AG08396 (cell line): Measurements from ENCODE around the gene LIN9.
A peak's percentile ranks its signal among the peaks of the same experiment; 100 is the strongest.
"Not testable (repeated sequence)": the region's sequence is repeated elsewhere in the genome, so short reads cannot be mapped to it uniquely, and the experiment has no call there.

Experiments
- DNase-seq: peaks from one replicate; pipeline ENCODE4 v3.0.0; 2012; ENCODE audit warnings: low spot score, mixed read lengths

The LIN9 gene

DNA sequence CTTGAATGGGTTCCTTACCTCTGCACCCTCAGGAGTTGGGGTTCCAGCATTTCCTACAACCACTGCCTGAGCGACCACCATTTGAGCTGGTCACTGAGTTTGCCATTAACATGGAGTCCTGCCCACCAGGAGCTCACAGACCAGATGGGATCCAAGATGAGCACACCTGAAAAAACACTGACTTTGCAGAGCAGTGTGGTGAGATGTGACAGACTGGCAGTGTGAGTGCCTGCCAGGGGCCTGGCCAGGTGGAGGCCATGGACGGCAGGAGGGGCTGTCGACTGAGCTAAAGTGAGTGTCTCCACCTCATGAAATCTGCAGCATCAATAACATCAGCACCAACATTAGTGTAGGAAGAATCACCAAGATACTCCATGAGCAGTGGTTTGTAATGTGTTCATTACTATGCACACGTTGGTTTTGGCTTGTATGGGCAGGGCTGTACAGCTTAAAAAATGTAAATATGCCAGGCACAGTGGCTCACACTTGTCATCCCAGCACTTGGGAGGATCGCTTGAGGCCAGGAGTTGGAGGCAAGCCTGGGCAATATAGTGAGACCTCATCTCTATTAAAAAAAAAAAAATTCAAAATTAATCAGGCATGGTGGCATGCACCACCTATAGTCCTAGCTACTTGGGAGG lies 97.7 kb downstream of the LIN9 start:
- DNase-seq = no peak

DNA sequence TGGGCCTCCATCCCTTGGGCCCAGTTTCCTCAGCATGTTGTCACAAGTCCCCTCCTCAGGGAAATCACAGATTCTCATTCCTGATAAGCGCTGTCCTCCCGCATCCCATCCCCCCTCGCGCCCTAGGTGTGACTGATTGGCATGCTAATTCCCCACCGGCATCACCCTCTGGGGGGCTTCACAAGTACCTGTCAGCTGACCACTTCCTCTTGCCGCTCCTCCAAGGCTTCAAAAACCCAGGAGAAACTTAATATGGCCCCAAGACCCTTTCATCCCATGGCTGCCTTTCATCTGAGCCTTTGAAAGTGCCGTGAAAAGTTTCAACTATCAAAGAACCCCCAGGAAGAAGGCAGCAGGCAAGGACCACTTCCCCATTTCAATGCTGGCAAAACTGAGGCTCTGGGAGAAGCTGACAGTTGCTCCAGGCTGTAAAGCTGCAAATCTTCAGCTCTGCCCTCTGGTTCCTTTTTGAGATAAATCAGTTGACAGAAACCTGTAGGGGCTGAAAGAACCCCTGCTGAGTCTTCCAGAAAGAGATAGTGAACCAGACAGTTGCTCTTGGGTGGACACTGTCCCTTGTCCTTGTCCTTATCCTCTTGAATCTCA lies 98.3 kb downstream of the LIN9 start:
- no peak for DNase-seq

DNA sequence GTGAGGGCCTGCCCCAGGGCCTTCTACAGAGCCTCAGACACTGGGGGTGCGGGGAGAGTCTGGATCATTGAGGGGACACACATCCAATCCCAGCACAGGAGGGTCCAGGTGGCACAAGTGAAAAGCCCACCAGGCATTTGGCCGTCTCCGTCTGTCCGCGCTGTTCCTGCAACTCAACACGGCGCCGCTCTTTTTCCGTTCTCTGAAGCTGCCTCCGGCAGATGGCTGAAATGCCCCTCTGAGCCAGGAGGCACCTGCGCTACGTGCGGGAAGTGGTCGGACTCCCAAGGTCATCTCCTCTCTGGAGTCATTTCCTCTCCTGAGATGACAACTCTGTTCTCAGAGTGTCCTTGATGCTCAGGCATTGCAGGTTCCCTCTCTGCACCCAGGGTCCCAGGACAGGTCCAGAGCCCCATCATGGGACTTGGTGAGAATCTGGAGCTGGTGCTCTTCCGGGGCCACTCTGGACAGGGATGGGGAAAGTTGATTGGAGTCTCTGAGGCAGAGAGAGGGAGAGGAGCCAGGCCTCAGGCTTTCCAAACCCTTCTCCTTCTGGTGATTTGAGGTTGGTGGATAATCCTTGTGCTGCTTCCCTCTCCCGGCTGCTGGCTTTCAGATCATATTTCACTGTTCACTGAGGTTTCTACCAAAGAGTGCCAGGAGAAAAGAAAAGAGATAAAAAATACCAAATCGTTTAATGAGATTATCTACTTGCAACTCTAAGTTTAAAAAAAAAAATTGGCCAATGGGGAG lies 99.5 kb downstream of the LIN9 start:
- DNase-seq = no peak

DNA sequence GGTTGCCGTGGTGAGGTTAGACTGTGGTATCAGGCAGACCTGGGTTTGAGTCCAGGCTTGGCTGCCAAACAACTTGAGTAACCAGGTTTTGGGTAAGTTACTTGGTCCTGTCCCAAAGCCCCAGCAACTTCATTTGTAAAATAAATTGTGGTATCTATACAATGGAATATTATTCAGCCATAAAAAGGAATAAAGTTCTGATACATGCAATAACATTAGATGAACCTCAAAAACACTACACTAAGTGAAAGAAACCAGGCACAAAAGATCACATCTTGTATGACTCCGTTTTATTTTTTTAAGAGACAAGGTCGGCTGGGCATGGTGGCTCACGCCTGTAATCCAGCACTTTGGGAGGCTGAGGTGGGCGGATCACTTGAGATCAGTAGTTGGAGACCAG lies 101.9 kb downstream of the LIN9 start:
- DNase-seq = no peak

DNA sequence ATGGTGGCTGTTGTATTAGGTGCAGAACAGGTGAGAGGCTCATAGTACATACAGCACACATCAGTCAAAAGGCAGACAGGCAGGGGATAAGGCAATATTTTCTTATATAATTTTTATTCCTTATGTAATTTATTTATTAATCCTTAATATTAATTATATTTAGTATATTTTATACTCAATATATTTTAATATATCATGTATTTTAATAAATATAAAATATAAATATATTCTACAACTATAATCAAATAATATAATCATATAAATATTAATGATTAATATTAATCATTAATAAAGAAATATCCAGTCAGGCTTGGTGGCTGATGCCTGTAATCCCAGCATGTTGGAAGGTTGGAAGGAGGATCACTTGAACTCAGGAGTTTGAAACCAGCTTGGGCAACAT lies 104.8 kb downstream of the LIN9 start:
- DNase-seq = no peak

DNA sequence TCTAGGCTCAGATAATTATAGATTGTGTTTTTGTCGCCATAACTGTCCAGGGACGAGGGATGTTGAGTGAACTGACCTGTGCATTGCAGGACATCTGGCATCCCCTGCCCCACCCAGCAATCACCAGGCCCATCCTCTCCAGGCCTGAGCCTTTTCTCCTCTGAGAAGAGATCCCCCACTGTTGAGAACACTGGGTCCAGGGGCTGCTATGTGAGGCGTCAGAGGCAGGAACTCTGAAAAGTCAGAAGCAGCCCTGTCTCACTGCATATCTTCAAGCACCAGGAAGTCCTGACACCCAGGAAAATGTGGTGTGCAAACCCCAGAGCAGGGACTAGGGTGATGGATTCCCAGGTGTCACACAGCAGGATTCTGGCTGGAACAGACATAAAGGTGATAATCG lies 105.3 kb downstream of the LIN9 start:
- DNase-seq = no peak

DNA sequence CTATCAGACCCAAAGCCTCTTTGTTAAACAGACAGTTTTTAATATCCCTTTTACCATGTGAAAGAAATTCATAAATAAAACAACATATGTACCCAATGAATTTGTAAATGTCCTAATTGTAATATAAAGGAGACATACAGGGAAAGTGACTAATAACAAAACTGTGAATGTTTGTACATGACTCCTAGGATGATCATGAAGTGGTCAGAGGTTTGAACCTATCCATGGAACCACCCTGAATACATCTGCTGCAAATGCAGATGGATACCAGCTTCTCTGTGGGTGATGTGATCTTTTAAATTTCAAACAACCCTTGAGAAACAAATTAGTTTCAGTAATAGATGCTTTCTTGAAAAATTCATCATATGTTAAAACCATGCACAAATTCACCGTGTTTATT lies 105.7 kb downstream of the LIN9 start:
- no peak for DNase-seq

DNA sequence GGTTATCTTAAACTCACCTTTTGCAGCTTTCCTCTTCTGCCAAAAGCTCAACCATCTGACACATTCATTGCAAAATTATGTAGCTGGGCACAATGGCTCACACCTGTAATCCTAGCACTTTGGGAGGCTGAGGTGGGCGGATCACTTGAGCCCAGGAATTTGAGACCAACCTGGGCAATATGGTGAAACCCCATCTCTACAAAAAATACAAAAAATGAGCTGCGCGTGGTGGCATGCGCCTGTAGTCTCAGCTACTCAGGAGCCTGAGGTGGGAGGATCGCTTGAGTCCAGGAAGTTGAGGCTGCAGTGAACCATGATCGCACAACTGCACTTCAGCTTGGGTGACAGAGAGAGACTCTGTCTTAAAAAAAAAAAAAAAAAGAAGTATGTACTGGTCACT lies 106.3 kb downstream of the LIN9 start:
- not testable (repeated sequence) for DNase-seq

DNA sequence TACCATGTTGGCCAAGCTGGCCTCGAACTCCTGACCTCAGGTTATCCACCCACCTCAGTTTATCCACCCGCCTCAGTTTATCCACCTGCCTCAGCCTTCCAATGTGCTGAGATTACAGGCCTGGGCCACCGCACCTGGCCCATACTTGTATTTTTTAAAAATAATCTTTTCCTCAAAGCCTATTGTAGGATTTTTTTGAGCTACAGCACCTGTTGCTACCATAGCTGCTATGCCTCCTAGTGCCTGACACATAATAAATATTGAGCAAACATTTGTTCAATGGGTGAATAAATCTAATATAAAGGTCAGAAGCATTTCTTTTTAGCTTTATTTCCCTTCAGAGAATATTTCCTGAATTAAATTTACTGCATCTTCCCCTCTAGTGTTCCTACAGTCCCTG lies 106.7 kb downstream of the LIN9 start:
- DNase-seq = no peak

DNA sequence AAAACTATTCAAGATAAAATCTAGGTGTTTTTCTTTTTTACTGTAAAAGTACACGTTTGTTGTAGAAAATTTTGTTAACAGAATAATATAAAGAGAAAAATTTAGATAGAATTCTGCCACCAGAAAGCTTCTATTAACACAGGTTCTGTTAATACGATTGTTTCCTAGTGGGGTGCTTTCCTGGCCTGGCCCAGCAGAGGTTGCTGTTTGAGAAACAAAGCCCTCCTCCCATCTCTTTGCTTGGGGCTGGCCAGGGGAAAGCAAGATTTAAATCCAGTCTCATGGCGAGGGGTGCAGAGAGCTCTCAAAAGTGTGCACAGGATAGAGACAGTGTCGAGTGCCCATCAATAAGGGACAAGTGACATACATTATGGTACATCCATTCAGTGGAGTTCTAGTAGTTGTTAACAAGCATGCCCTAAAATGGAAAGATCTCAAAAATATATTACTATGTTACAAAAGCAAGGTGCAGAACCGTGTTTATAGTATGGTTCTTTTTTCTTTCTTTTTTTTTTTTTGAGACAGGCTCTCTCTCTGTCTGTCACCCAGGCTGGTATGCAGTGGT lies 107.9 kb downstream of the LIN9 start:
- no peak for DNase-seq

DNA sequence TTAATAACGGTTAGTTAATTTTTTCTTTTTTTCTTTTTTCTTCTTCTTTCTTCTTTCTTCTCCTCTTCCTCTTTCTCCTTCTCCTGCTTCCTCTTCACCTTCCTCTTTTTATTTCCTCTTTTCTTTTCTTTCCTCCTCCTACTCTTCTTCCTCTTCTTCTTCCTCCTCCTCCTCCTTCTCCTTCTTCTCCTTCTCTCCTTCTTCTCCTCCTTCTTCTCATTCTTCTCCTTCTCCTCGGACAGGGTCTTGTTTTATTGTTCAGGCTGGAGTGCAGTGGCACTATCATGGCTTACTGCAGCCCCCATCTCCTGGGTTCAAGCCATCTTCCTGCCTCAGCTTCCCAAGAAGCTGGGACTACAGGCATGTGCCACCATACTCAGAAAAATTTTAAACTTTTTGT lies 109.0 kb downstream of the LIN9 start:
- DNase-seq = no peak

DNA sequence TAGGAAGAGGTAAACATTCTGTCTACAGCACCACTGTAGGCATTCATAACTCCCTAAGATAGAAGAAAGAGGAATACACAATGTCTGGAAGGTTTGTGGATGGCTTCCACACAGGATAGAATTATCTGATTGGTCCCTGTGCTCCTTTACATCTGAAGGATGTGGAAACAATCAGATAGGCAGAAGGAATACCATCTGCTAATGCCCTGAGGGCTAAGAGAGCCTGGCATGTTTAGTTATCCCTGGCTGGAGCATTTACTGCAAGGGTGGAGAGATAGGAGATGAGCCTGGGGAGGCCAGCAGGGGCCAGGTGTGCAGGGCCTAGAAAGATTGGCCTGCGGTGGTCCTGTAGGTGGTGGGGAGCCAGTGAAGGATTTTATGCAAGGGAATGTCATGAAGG lies 113.8 kb downstream of the LIN9 start:
- no peak for DNase-seq

DNA sequence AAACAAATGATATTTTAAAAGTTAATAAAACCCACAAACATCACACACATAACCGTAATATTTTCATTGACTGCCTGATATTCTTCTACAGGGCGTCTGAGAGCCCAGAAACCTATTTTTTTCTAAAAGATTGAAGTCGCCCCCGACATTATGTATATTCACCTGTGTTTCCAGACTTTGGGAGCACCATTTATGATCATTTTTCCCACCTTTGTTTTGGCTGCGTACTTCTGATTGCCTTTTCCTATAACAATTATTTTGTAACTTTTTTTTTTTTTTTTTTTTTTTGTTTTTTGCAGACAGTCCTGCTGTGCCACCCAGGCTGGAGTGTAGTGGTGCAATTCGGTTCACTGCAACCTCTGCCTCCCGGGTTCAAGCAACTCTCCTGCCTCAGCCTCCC lies 121.6 kb downstream of the LIN9 start:
- no peak for DNase-seq

DNA sequence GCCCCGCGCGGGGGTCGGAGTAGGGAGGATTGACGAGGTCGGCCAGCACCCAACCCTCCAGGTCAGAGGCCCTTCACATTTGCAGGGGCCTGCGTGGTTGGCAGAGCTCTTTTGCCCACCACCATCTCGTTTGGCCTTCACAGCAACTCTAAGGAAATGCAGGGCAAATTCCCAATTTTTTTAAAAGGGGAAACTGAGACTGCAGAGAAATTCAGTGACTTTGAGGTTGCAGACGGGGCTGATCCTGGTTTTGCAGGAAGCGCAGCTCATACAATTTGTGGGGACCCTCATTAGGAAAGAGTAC lies 122.0 kb downstream of the LIN9 start:
- DNase-seq = no peak

DNA sequence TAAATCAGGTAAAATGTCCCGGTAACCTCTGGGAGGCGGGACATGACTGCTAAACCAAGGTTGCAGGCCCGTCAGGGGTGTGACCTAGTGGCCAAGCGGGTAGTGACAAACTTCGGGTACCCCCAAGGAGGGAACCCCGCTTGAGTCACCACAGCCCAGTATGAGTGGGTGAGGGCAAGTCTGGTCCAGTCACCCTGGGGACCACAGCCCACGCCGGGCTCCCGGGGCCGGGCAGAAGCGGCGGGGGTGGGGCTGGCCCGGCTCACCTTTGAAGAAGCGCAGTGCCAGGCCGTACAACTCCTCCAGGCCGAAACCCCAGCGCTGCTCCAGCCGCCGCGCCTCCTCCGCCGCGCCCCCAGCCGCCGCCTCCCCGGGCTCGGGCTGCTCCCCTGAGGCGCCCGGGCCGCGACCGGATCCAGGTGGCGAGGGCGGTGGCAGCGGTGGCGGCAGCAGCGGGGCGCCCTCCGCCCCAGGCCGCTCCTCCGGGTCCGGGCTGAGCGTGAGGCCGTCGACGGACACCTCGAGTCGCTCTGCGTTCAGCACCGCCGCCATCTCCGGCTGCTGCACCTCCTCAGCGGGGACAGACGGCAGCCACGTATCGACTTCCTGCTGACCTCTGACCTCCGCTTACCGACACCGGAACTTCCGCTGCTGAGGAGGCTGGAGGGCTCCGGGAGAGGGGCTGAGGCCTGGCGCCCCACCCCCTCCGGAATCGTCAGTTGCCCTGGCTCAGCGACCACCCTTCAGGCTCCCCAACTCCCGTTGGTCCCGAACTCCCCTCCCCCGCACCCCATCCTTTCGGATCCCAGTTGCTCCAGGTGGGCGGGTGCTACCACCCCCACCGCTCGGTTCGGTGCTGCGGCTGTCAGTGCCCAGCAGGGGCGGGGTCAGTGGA lies 122.6 kb downstream of the LIN9 start, which contains the start of gene ACBD3:
ACBD3 (minus strand) TSS at position 618 of the 895 bp plus-strand sequence; CDS start at position 552, 66 bp downstream.
- DNase-seq = peak; percentile 92

DNA sequence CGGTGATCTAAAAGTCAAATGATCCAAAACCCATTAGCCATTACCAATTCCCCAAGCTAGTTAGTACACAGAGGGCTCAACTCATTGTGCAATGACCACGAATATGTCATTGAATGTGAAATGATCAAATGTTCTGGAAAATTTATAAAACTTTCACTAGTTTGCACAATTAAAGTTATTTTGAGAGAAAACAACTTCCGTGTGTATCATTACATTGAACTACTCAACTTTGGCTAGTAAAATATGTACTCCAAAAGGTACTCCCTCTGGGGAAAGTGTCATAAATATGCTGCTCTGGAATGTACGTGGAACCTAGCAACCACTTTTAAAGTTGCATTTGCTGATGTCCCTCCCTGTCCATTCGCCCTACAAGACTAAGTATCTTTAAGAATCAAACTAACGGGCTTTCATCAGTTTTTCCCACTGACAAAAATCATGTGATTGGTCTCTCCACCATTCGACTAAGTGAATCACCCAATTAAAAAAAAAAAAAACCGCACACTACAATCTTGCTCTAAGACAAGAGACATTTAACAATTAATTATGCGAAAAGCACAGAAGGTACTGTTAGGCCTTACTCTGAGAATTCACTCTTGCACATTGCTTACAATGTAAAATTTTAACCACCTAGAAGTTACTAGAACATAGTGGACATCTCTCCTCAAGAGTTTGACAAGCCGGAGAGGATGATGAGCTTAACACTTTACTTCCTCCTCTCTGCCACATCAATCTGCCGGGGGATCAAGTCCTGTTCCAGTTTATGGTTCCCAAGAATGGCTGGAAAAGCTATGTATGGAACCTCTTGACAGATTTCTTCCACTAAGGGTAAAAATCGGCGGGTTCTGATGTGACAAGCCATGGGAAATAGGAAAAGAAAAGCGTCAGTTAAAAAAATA lies 123.6 kb downstream of the LIN9 start:
- peak; percentile 34 for DNase-seq

DNA sequence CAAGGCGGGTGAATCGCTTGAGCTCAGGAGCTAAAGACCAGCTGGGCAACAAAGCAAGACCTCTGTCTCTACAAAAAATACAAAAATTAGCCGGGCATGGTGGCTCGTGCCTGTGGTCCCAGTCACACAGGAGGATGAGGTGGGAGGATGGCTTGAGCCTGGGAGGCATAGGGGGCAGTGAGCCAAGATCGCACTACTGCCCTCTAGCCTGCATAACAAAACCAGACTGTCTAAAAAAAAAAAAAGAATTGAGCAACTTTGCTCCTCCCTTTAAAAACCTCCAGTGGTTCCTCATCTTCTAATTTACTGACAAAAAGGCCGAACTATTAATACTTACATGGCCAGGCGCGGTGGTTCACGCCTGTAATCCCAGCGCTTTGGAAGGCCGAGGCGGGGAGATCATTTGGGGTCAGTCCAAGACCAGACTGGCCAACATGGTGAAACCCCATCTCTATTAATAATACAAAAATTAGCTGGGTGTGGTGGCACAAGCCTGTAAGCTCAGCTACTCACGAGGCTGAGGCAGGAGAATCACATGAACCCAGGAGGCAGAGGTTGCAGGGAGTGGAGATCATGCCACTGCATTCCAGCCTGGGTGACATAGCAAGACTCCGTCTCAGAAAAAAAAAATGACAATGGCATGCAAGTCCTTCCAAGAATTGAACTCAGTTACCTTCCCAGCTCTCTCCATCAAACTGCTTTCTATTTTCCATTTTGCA lies 126.8 kb downstream of the LIN9 start:
- peak; percentile 26 for DNase-seq
